HEK293 (cell line): ENCODE measurements around the gene PPM1K.
A peak's percentile ranks its signal among the peaks of the same experiment; 100 is the strongest.

ENCODE experiments used
- GLIS2 ChIP-seq: fragments of 450-650 bp; formaldehyde crosslinking; IDR thresholded peaks from 2 replicates; pipeline ENCODE4 v1.5.1; 2016; ENCODE audit warnings: missing biosample characterization, missing genetic modification characterization
- KLF9 ChIP-seq: fragments of 450-650 bp; formaldehyde crosslinking; IDR thresholded peaks from 2 replicates; pipeline ENCODE4 v1.5.1; 2016; ENCODE audit warnings: missing biosample characterization, missing genetic modification characterization, low read depth
- MZF1 ChIP-seq: fragments of 450-650 bp; formaldehyde crosslinking; IDR thresholded peaks from 2 replicates; pipeline ENCODE4 v1.5.1; 2017; ENCODE audit warnings: missing biosample characterization, missing genetic modification characterization, borderline replicate concordance
- PATZ1 ChIP-seq: fragments of 450-650 bp; formaldehyde crosslinking; IDR thresholded peaks from 2 replicates; pipeline ENCODE4 v1.5.1; 2016; ENCODE audit warnings: missing biosample characterization, missing genetic modification characterization
- SALL2 ChIP-seq: fragments of 450-650 bp; formaldehyde crosslinking; IDR thresholded peaks from 2 replicates; pipeline ENCODE4 v1.5.0; 2017; ENCODE audit warnings: missing biosample characterization, mild to moderate bottlenecking, missing genetic modification characterization, borderline replicate concordance
- ZBTB10 ChIP-seq: fragments of 450-650 bp; formaldehyde crosslinking; IDR thresholded peaks from 2 replicates; pipeline ENCODE4 v1.5.1; 2016; ENCODE audit warnings: missing biosample characterization, missing genetic modification characterization
- ZBTB11 ChIP-seq: fragments of 450-650 bp; formaldehyde crosslinking; conservative IDR thresholded peaks from 2 replicates; pipeline ENCODE4 v1.5.1; 2016; ENCODE audit warnings: low read depth, missing biosample characterization, missing genetic modification characterization
- ZBTB6 ChIP-seq: fragments of 450-650 bp; formaldehyde crosslinking; IDR thresholded peaks from 2 replicates; pipeline ENCODE4 v1.5.1; 2017; ENCODE audit warnings: missing biosample characterization, missing genetic modification characterization
- ZNF133 ChIP-seq: fragments of 450-650 bp; formaldehyde crosslinking; IDR thresholded peaks from 2 replicates; pipeline ENCODE4 v1.5.1; 2016; ENCODE audit warnings: missing biosample characterization, missing genetic modification characterization
- ZNF155 ChIP-seq: fragments of 450-650 bp; formaldehyde crosslinking; IDR thresholded peaks from 2 replicates; pipeline ENCODE4 v1.5.1; 2016; ENCODE audit warnings: missing biosample characterization, missing genetic modification characterization
- ZNF214 ChIP-seq: fragments of 450-650 bp; formaldehyde crosslinking; IDR thresholded peaks from 2 replicates; pipeline ENCODE4 v1.5.1; 2017; ENCODE audit warnings: missing biosample characterization, mild to moderate bottlenecking, missing genetic modification characterization, borderline replicate concordance
- ZNF335 ChIP-seq: fragments of 450-650 bp; formaldehyde crosslinking; conservative IDR thresholded peaks from 2 replicates; pipeline ENCODE4 v1.5.1; 2016; ENCODE audit warnings: missing biosample characterization, missing genetic modification characterization
- ZNF341 ChIP-seq: fragments of 450-650 bp; formaldehyde crosslinking; IDR thresholded peaks from 2 replicates; pipeline ENCODE4; 2016; ENCODE audit warnings: low read depth, missing biosample characterization, missing genetic modification characterization
- ZNF354C ChIP-seq: fragments of 450-650 bp; formaldehyde crosslinking; IDR thresholded peaks from 2 replicates; pipeline ENCODE4 v1.5.1; 2016; ENCODE audit warnings: missing biosample characterization, missing genetic modification characterization, low read depth, borderline replicate concordance
- ZNF398 ChIP-seq: fragments of 450-650 bp; formaldehyde crosslinking; IDR thresholded peaks from 2 replicates; pipeline ENCODE4 v1.5.1; 2017; ENCODE audit warnings: missing biosample characterization, missing genetic modification characterization
- ZNF423 ChIP-seq: fragments of 450-650 bp; formaldehyde crosslinking; IDR thresholded peaks from 2 replicates; pipeline ENCODE4 v1.5.1; 2016; ENCODE audit warnings: missing biosample characterization, missing genetic modification characterization
- ZNF426 ChIP-seq: fragments of 450-650 bp; formaldehyde crosslinking; IDR thresholded peaks from 2 replicates; pipeline ENCODE4 v1.5.1; 2017; ENCODE audit warnings: missing biosample characterization, missing genetic modification characterization, mild to moderate bottlenecking, inconsistent platforms, moderate library complexity
- ZNF449 ChIP-seq: fragments of 450-650 bp; formaldehyde crosslinking; IDR thresholded peaks from 2 replicates; pipeline ENCODE4 v1.5.1; 2017; ENCODE audit warnings: missing biosample characterization, mild to moderate bottlenecking, missing genetic modification characterization, moderate library complexity
- ZNF488 ChIP-seq: fragments of 450-650 bp; formaldehyde crosslinking; IDR thresholded peaks from 2 replicates; pipeline ENCODE4 v1.5.1; 2016; ENCODE audit warnings: missing biosample characterization, missing genetic modification characterization
- ZNF544 ChIP-seq: fragments of 450-650 bp; formaldehyde crosslinking; IDR thresholded peaks from 2 replicates; pipeline ENCODE4 v1.5.0; 2017; ENCODE audit warnings: missing biosample characterization, missing genetic modification characterization
- ZNF555 ChIP-seq: fragments of 450-650 bp; formaldehyde crosslinking; conservative IDR thresholded peaks from 2 replicates; pipeline ENCODE4 v1.5.1; 2017; ENCODE audit warnings: missing biosample characterization, mild to moderate bottlenecking, missing genetic modification characterization, inconsistent platforms
- ZNF621 ChIP-seq: fragments of 450-650 bp; formaldehyde crosslinking; IDR thresholded peaks from 2 replicates; pipeline ENCODE4 v1.5.1; 2017; ENCODE audit warnings: missing biosample characterization, missing genetic modification characterization
- ZNF664 ChIP-seq: fragments of 450-650 bp; formaldehyde crosslinking; IDR thresholded peaks from 2 replicates; pipeline ENCODE4 v1.5.1; 2016; ENCODE audit warnings: missing biosample characterization, missing genetic modification characterization
- ZNF791 ChIP-seq: fragments of 450-650 bp; formaldehyde crosslinking; IDR thresholded peaks from 2 replicates; pipeline ENCODE4 v1.5.1; 2016; ENCODE audit warnings: missing biosample characterization, missing genetic modification characterization
- ZNF843 ChIP-seq: fragments of 450-650 bp; formaldehyde crosslinking; IDR thresholded peaks from 2 replicates; pipeline ENCODE4 v1.5.1; 2016; ENCODE audit warnings: missing biosample characterization, missing genetic modification characterization

Gene PPM1K

GRCh38 chr4:88284439-88285234, at the start of gene PPM1K (continued):
- TF ChIP-seq ZBTB6 (tag by site-specific recombination) (no peak), ZNF354C (tag by site-specific recombination) (no peak), ZBTB10 (tag by site-specific recombination) (peak; percentile 95), ZBTB11 (tag by site-specific recombination) (no peak), ZNF621 (tag by site-specific recombination) (no peak), ZNF423 (tag by site-specific recombination) (peak; percentile 48; the same call in 1 of the 2 replicates), ZNF843 (no peak), ZNF133 (tag by site-specific recombination) (no peak), ZNF791 (tag by site-specific recombination) (no peak), KLF9 (tag by site-specific recombination) (peak; percentile 85), ZNF398 (peak; percentile 87), ZNF488 (tag by site-specific recombination) (no peak), ZNF555 (tag by site-specific recombination) (no peak), ZNF449 (tag by site-specific recombination) (no peak), SALL2 (tag by site-specific recombination) (no peak), ZNF664 (no peak), ZNF341 (peak; percentile 87), ZNF426 (tag by site-specific recombination) (no peak), ZNF155 (no peak), GLIS2 (tag by site-specific recombination) (peak; percentile 85), MZF1 (no peak), ZNF335 (tag by site-specific recombination) (peak; percentile 32; the same call in 1 of the 2 replicates), PATZ1 (tag by site-specific recombination) (peak; percentile 96), ZNF214 (tag by site-specific recombination) (no peak), ZNF544 (tag by site-specific recombination) (no peak)
